Naive thymus-derived CD8-positive, alpha-beta T cell (primary cell): ENCODE data around the gene PNKD. TPM values are rescaled to one million over a fixed set of nuclear protein-coding genes. Genes with fewer than 3 reads are reported as not detected.
A peak's percentile ranks its signal among the peaks of the same experiment; 100 is the strongest.

Source experiments
- ATAC-seq, 2 donors: fragments of 150-1000 bp; cut with Tn5 transposase in 1 of 2; sonication (Bioruptor Pico), chemical (Tn5 transposase) in 1 of 2; 1 replicate in 1 of 2; 2 replicates in 1 of 2; pipeline ENCODE4 v1.10.0; 2021; ENCODE audit warnings: mild to moderate bottlenecking in 2 of 2, moderate library complexity in 2 of 2
- POLR2A ChIA-PET: fragments of 350-600 bp; sonication (Branson Sonifier 250); formaldehyde crosslinking; loops from one replicate; lab custom pipeline; 2021; ENCODE audit warnings: antibody characterized with exemption; lab: Charles Lee
- DNase-seq, 10 donors: peaks; one replicate each; pipeline versions ENCODE4 v3.0.0 to v3.0.0-alpha.2; 2020 to 2022
- H3K27ac Mint-ChIP-seq, 10 donors: one replicate each; pipeline ENCODE4 v1.8.0; 2020 to 2022; ENCODE audit warnings: mild to moderate bottlenecking in 10 of 10, mixed read lengths in 10 of 10, moderate library complexity in 4 of 10, inconsistent platforms in 1 of 10
- H3K27me3 Mint-ChIP-seq, 5 donors: one replicate each; pipeline ENCODE4 v1.8.0; 2021 to 2022; ENCODE audit warnings: mixed read lengths in 5 of 5
- H3K36me3 Mint-ChIP-seq, 3 donors: one replicate each; pipeline ENCODE4 v1.8.0; 2020 to 2022; ENCODE audit warnings: mixed read lengths in 3 of 3, mild to moderate bottlenecking in 2 of 3, inconsistent platforms in 1 of 3
- H3K4me1 Mint-ChIP-seq, 4 donors: one replicate each; pipeline ENCODE4 v1.8.0; 2021 to 2022; ENCODE audit warnings: mixed read lengths in 4 of 4
- H3K4me3 Mint-ChIP-seq, 10 donors: one replicate each; pipeline ENCODE4 v1.8.0; 2020 to 2022; ENCODE audit warnings: mild to moderate bottlenecking in 10 of 10, mixed read lengths in 10 of 10, moderate library complexity in 6 of 10, inconsistent platforms in 1 of 10
- H3K9me3 Mint-ChIP-seq, 9 donors: one replicate each; pipeline ENCODE4 v1.8.0; 2020 to 2022; ENCODE audit warnings: mixed read lengths in 9 of 9, mild to moderate bottlenecking in 3 of 9, inconsistent platforms in 1 of 9, moderate library complexity in 1 of 9
- polyA plus RNA-seq, 3 donors: library from polyadenylated mRNA; unstranded; fragments of 300-500 nt; fragmentation: Illumina TruSeq; gene quantifications; one replicate each; pipeline ENCODE4 v1.2.3, GENCODE V29; 2021
- total RNA-seq, 8 experiments: library from RNA in 2 of 8; stranded (reverse) in 2 of 8; gene quantifications; one replicate each; pipeline ENCODE4 v1.2.3 and lab custom pipeline; 2021 to 2026

PNKD gene
- total and polyA plus RNA-seq, 5 experiments from 2014 or later = 33.6 to 119 (median 108) TPM

- ATAC-seq (peak; percentile 75 to 80), DNase-seq (peak in 9 of 10 donors; percentile 46 to 72 (median 61))
- Mint-ChIP-seq H3K36me3 (peaks cover 0 to 43% (median 2%) of the 10 kb centered on the region in 3 donors), H3K27ac (peak overlapping the region; percentile 35 to 95 (median 92)), H3K4me3 (peak overlapping the region; percentile 3 to 69 (median 52)), H3K9me3 (no peaks in the 10 kb centered on the region), H3K27me3 (no peaks in the 10 kb centered on the region), H3K4me1 (peaks cover 13 to 35% (median 24%) of the 10 kb centered on the region in 4 donors)
- POLR2A ChIA-PET = interaction anchor here (0.7 to 2.8 kb wide), 4 partner anchors 10 to 41 kb away, joined by 3 to 9 read pairs (median 4); partner anchors contain the start of gene ARPC2
Observed at GRCh38 chr2:218257390-218257981, 12.8 kb upstream of the PNKD start.

GRCh38 chr2:218259099-218259961 is 11.0 kb upstream of the PNKD start:
- H3K9me3 Mint-ChIP-seq = no peaks in the 10 kb centered on the region
- H3K4me3 Mint-ChIP-seq = no peak overlapping the region
- H3K27me3 Mint-ChIP-seq = no peaks in the 10 kb centered on the region
- peaks cover 0 to 33% (median 2%) of the 10 kb centered on the region in 3 donors for H3K36me3 Mint-ChIP-seq
- H3K27ac Mint-ChIP-seq = peak overlapping the region; percentile 34 to 91 (median 82)
- H3K4me1 Mint-ChIP-seq = peaks cover 10 to 41% (median 26%) of the 10 kb centered on the region in 4 donors
- POLR2A ChIA-PET = interaction anchor here (0.7 kb wide), 1 partner anchor 12 kb away, joined by 3 read pairs; no protein-coding TSS in a partner anchor
- DNase-seq = no peak
- no peak for ATAC-seq

GRCh38 chr2:218260166-218260565 is 10.2 kb upstream of the PNKD start:
- no peak for DNase-seq
- Mint-ChIP-seq H3K36me3 (peaks cover 0 to 26% (median 2%) of the 10 kb centered on the region in 3 donors), H3K27me3 (no peaks in the 10 kb centered on the region), H3K4me1 (peaks cover 10 to 41% (median 26%) of the 10 kb centered on the region in 4 donors), H3K9me3 (no peaks in the 10 kb centered on the region), H3K27ac (peak overlapping the region in 8 of 10 donors; percentile 59 to 91 (median 81)), H3K4me3 (no peak overlapping the region)
- no peak for ATAC-seq
- POLR2A ChIA-PET = no interaction called here

- ATAC-seq (no peak), DNase-seq (no peak)
- Mint-ChIP-seq H3K36me3 (peaks cover 0 to 25% (median 2%) of the 10 kb centered on the region in 3 donors), H3K4me1 (peaks cover 10 to 42% (median 31%) of the 10 kb centered on the region in 4 donors), H3K9me3 (no peaks in the 10 kb centered on the region), H3K27me3 (no peaks in the 10 kb centered on the region), H3K27ac (peak within 1 kb of the TSS; percentile 59 to 91 (median 80)), H3K4me3 (peak within 1 kb of the TSS in 2 of 10 donors; percentile 34 to 52)
- POLR2A ChIA-PET = interaction anchor here (0.7 to 1.1 kb wide), 3 partner anchors 9 to 23 kb away, joined by 3 to 6 read pairs (median 4); partner anchors contain the start of genes AAMP and PNKD
Observed at GRCh38 chr2:218260742-218261422, 9.4 kb upstream of the PNKD start, which contains the start of gene GPBAR1. TSS of gene GPBAR1 (plus strand) at chr2:218261015. CDS start at chr2:218262725, 1,710 bp downstream.

GRCh38 chr2:218261423-218262236 is 8.7 kb upstream of the PNKD start:
- ATAC-seq (no peak), DNase-seq (no peak)
- peak overlapping the region in 8 of 10 donors; percentile 5 to 86 (median 42) for H3K27ac Mint-ChIP-seq
- H3K4me3 Mint-ChIP-seq = peak overlapping the region in 2 of 10 donors; percentile 34 to 52
- POLR2A ChIA-PET = interaction anchor here (0.7 to 1.1 kb wide), 3 partner anchors 8 to 22 kb away, joined by 3 to 6 read pairs (median 4); partner anchors contain the start of genes AAMP and PNKD
- peaks cover 0 to 21% (median 0%) of the 10 kb centered on the region in 3 donors for H3K36me3 Mint-ChIP-seq
- H3K27me3 Mint-ChIP-seq = no peaks in the 10 kb centered on the region
- no peaks in the 10 kb centered on the region for H3K9me3 Mint-ChIP-seq
- H3K4me1 Mint-ChIP-seq = peaks cover 10 to 44% (median 34%) of the 10 kb centered on the region in 4 donors

- Mint-ChIP-seq H3K9me3 (no peaks in the 10 kb centered on the region), H3K36me3 (peaks cover 0 to 26% (median 0%) of the 10 kb centered on the region in 3 donors), H3K27me3 (no peaks in the 10 kb centered on the region), H3K4me1 (peaks cover 12 to 43% (median 36%) of the 10 kb centered on the region in 4 donors), H3K27ac (peak overlapping the region in 2 of 10 donors; percentile 22 to 49), H3K4me3 (no peak overlapping the region)
- POLR2A ChIA-PET = interaction anchor here (1.1 kb wide), 2 partner anchors 8 to 22 kb away, joined by 4 to 6 read pairs; partner anchors contain the start of genes AAMP and PNKD
- DNase-seq (no peak), ATAC-seq (no peak)
Observed at GRCh38 chr2:218262237-218262600, 8.1 kb upstream of the PNKD start.

- Mint-ChIP-seq H3K27me3 (no peaks in the 10 kb centered on the region), H3K36me3 (peaks cover 0 to 33% (median 0%) of the 10 kb centered on the region in 3 donors), H3K27ac (peak overlapping the region in 2 of 10 donors; percentile 49 to 50), H3K4me1 (peaks cover 10 to 42% (median 35%) of the 10 kb centered on the region in 4 donors), H3K9me3 (no peaks in the 10 kb centered on the region), H3K4me3 (no peak overlapping the region)
- DNase-seq = no peak
- ATAC-seq = no peak
- POLR2A ChIA-PET = no interaction called here
Observed at GRCh38 chr2:218262631-218263586, 7.4 kb upstream of the PNKD start.

GRCh38 chr2:218263817-218264641 is 6.3 kb upstream of the PNKD start:
- H3K4me1 Mint-ChIP-seq = peaks cover 9 to 38% (median 30%) of the 10 kb centered on the region in 4 donors
- DNase-seq = no peak
- H3K4me3 Mint-ChIP-seq = no peak overlapping the region
- peak overlapping the region in 3 of 10 donors; percentile 10 to 68 (median 19) for H3K27ac Mint-ChIP-seq
- ATAC-seq = no peak
- POLR2A ChIA-PET = no interaction called here
- no peaks in the 10 kb centered on the region for H3K9me3 Mint-ChIP-seq
- peaks cover 0 to 36% (median 0%) of the 10 kb centered on the region in 3 donors for H3K36me3 Mint-ChIP-seq
- H3K27me3 Mint-ChIP-seq = no peaks in the 10 kb centered on the region

- DNase-seq = peak in 1 of 10 donors; percentile 53
- Mint-ChIP-seq H3K4me1 (peaks cover 8 to 36% (median 31%) of the 10 kb centered on the region in 4 donors), H3K36me3 (peaks cover 0 to 42% (median 0%) of the 10 kb centered on the region in 3 donors), H3K27ac (peak overlapping the region in 2 of 10 donors; percentile 19 to 27), H3K9me3 (no peaks in the 10 kb centered on the region), H3K4me3 (peak overlapping the region in 2 of 10 donors; percentile 2 to 51), H3K27me3 (no peaks in the 10 kb centered on the region)
- POLR2A ChIA-PET = no interaction called here
- no peak for ATAC-seq
Observed at GRCh38 chr2:218264773-218265561, 5.4 kb upstream of the PNKD start.
